ENCODE data around the gene LCN1. TPM values are rescaled to one million over a fixed set of nuclear protein-coding genes. Genes with fewer than 3 reads are reported as not detected.

The LCN1 gene
- total RNA-seq, 1 donor from 2014 or later: not detected

Other genes with a start within 250 kb of the LCN1 start
- gene PPP1R26, start 41.7 kb upstream of the LCN1 start, total RNA-seq: 18.5 TPM
- 43.3 TPM for gene MRPS2, start 20.8 kb upstream of the LCN1 start, total RNA-seq
- gene OBP2A, start 24.7 kb downstream of the LCN1 start, total RNA-seq: not detected
- not detected for gene PAEP, start 40.3 kb downstream of the LCN1 start, total RNA-seq
- not detected for gene GLT6D1, start 118.1 kb downstream of the LCN1 start, total RNA-seq
- gene LCN9, start 141.9 kb downstream of the LCN1 start, total RNA-seq: not detected
- not detected for gene SOHLH1, start 178.0 kb downstream of the LCN1 start, total RNA-seq
- gene KCNT1, start 180.7 kb downstream of the LCN1 start, total RNA-seq: 2.6 TPM